Fibroblast of skin of left quadriceps (primary cell): Measurements from ENCODE around the gene OSTN.
"Not testable (repeated sequence)": the region's sequence is repeated elsewhere in the genome, so short reads cannot be mapped to it uniquely, and the experiment has no call there.

Source experiments
- DNase-seq, 2 experiments: peaks; one replicate each; pipeline ENCODE4 v3.0.0-alpha.2; 2013; ENCODE audit warnings: low read depth in 2 of 2

OSTN gene

GRCh38 chr3:191235331-191236314 is 36.6 kb downstream of the OSTN start:
- no peak for DNase-seq

GRCh38 chr3:191236646-191237045 is 37.6 kb downstream of the OSTN start:
- no peak for DNase-seq

- DNase-seq, result no peak
Observed at GRCh38 chr3:191237047-191237882, 38.2 kb downstream of the OSTN start.

GRCh38 chr3:191238321-191238817 is 39.3 kb downstream of the OSTN start:
- DNase-seq, result peak in 1 of 2 experiments; percentile 9

GRCh38 chr3:191239407-191240031 is 40.5 kb downstream of the OSTN start:
- DNase-seq, result no peak

GRCh38 chr3:191240486-191240885 is 41.4 kb downstream of the OSTN start:
- no peak for DNase-seq

- DNase-seq, result peak in 1 of 2 experiments; percentile 8
Observed at GRCh38 chr3:191244242-191244867, 45.3 kb downstream of the OSTN start.

- DNase-seq, result not testable (repeated sequence)
Observed at GRCh38 chr3:191246034-191246433, 47.0 kb downstream of the OSTN start.

GRCh38 chr3:191246630-191247029 is 47.6 kb downstream of the OSTN start:
- peak; percentile 44 to 53 for DNase-seq

GRCh38 chr3:191253089-191253799 is 54.2 kb downstream of the OSTN start:
- DNase-seq, result no peak

- DNase-seq, result no peak
Observed at GRCh38 chr3:191254098-191254873, 55.2 kb downstream of the OSTN start.

- no peak for DNase-seq
Observed at GRCh38 chr3:191255156-191255555, 56.1 kb downstream of the OSTN start.

- DNase-seq, result no peak
Observed at GRCh38 chr3:191256405-191256804, 57.4 kb downstream of the OSTN start.

- DNase-seq, result no peak
Observed at GRCh38 chr3:191257286-191257685, 58.2 kb downstream of the OSTN start.

- no peak for DNase-seq
Observed at GRCh38 chr3:191259486-191259885, 60.4 kb downstream of the OSTN start.

- DNase-seq, result no peak
Observed at GRCh38 chr3:191260431-191261303, 61.6 kb downstream of the OSTN start.

GRCh38 chr3:191261304-191261638 is 62.2 kb downstream of the OSTN start:
- DNase-seq, result no peak

- DNase-seq, result no peak
Observed at GRCh38 chr3:191262650-191263049, 63.6 kb downstream of the OSTN start.

GRCh38 chr3:191263365-191263764 is 64.3 kb downstream of the OSTN start:
- DNase-seq, result no peak
